ENCODE results near the gene CDH13. TPM values are rescaled to one million over a fixed set of nuclear protein-coding genes. Genes with fewer than 3 reads are reported as not detected.

Gene CDH13
- total and polyA plus RNA-seq, 2 experiments from 2014 or later: 1.2 to 1.5 TPM

GRCh38 chr16:83724585-83724984 is 1097.8 kb downstream of the CDH13 start:
- 86% methylated on average over 2 of the region's 2 CpGs for WGBS (ENCODE audit: low lambda C conversion rate, missing lambda C conversion rate)
- Histone ChIP-seq H2AFZ (no peak overlapping the region), H3K36me3 (replicated peaks; ENCODE audit: insufficient read depth, low read depth) (no peaks in the 10 kb centered on the region), H3K27me3 (no peaks in the 10 kb centered on the region), H3K79me2 (no peaks in the 10 kb centered on the region), H3K4me1 (ENCODE audit: insufficient read depth) (no peaks in the 10 kb centered on the region), H4K20me1 (ENCODE audit: insufficient read depth, poor library complexity, severe bottlenecking) (no peaks in the 10 kb centered on the region), H3K27ac (no peak overlapping the region), H3K4me3 (no peak overlapping the region), H3K9me2 (replicated peaks; ENCODE audit: insufficient read depth) (no peaks in the 10 kb centered on the region), H3K9me3 (ENCODE audit: low read depth) (no peaks in the 10 kb centered on the region), H3K4me2 (no peak overlapping the region)
- no peak for TF ChIP-seq EZH2phosphoT487 (IDR thresholded peaks at IDR 0.05; ENCODE audit: low read depth, severe bottlenecking, unreplicated experiment)
- no peak for DNase-seq (ENCODE audit: low spot score)

GRCh38 chr16:83725313-83725712 is 1098.5 kb downstream of the CDH13 start:
- H3K4me1 ChIP-seq (ENCODE audit: insufficient read depth): no peaks in the 10 kb centered on the region
- no peaks in the 10 kb centered on the region for H3K9me2 ChIP-seq (replicated peaks; ENCODE audit: insufficient read depth)
- WGBS (ENCODE audit: low lambda C conversion rate, missing lambda C conversion rate): 85% methylated on average over 9 of the region's 9 CpGs
- TF ChIP-seq CTCF (IDR thresholded peaks at IDR 0.05; ENCODE audit: poor library complexity): no peak
- TF ChIP-seq EZH2phosphoT487 (IDR thresholded peaks at IDR 0.05; ENCODE audit: low read depth, severe bottlenecking, unreplicated experiment): no peak
- no peaks in the 10 kb centered on the region for H3K79me2 ChIP-seq
- H3K4me2 ChIP-seq: no peak overlapping the region
- H3K9me3 ChIP-seq (ENCODE audit: low read depth): no peaks in the 10 kb centered on the region
- H3K27me3 ChIP-seq: no peaks in the 10 kb centered on the region
- no peaks in the 10 kb centered on the region for H4K20me1 ChIP-seq (ENCODE audit: insufficient read depth, poor library complexity, severe bottlenecking)
- no peak overlapping the region for H2AFZ ChIP-seq
- DNase-seq (ENCODE audit: low spot score): no peak
- no peaks in the 10 kb centered on the region for H3K36me3 ChIP-seq (replicated peaks; ENCODE audit: insufficient read depth, low read depth)
- H3K4me3 ChIP-seq: no peak overlapping the region
- no peak overlapping the region for H3K27ac ChIP-seq

- no peak overlapping the region for H3K4me2 ChIP-seq
- DNase-seq (ENCODE audit: low spot score): no peak
- H3K9me3 ChIP-seq (ENCODE audit: low read depth): no peaks in the 10 kb centered on the region
- H3K27me3 ChIP-seq: no peaks in the 10 kb centered on the region
- H3K27ac ChIP-seq: no peak overlapping the region
- TF ChIP-seq CTCF (IDR thresholded peaks at IDR 0.05; ENCODE audit: poor library complexity): no peak
- TF ChIP-seq EZH2 (IDR thresholded peaks at IDR 0.05; ENCODE audit: borderline replicate concordance): no peak
- no peak for TF ChIP-seq EZH2phosphoT487 (IDR thresholded peaks at IDR 0.05; ENCODE audit: low read depth, severe bottlenecking, unreplicated experiment)
- H3K79me2 ChIP-seq: no peaks in the 10 kb centered on the region
- no peaks in the 10 kb centered on the region for H3K9me2 ChIP-seq (replicated peaks; ENCODE audit: insufficient read depth)
- H3K4me3 ChIP-seq: no peak overlapping the region
- H3K4me1 ChIP-seq (ENCODE audit: insufficient read depth): no peaks in the 10 kb centered on the region
- 85% methylated on average over 10 of the region's 10 CpGs for WGBS (ENCODE audit: low lambda C conversion rate, missing lambda C conversion rate)
- H4K20me1 ChIP-seq (ENCODE audit: insufficient read depth, poor library complexity, severe bottlenecking): no peaks in the 10 kb centered on the region
- no peaks in the 10 kb centered on the region for H3K36me3 ChIP-seq (replicated peaks; ENCODE audit: insufficient read depth, low read depth)
- H2AFZ ChIP-seq: no peak overlapping the region
Measured at GRCh38 chr16:83727018-83727417, 1100.2 kb downstream of the CDH13 start.

- Histone ChIP-seq H3K27ac (no peak overlapping the region), H3K9me2 (replicated peaks; ENCODE audit: insufficient read depth) (no peaks in the 10 kb centered on the region), H3K27me3 (no peaks in the 10 kb centered on the region), H4K20me1 (ENCODE audit: insufficient read depth, poor library complexity, severe bottlenecking) (no peaks in the 10 kb centered on the region), H3K9me3 (ENCODE audit: low read depth) (no peaks in the 10 kb centered on the region), H2AFZ (no peak overlapping the region), H3K79me2 (no peaks in the 10 kb centered on the region), H3K4me3 (no peak overlapping the region), H3K36me3 (replicated peaks; ENCODE audit: insufficient read depth, low read depth) (no peaks in the 10 kb centered on the region), H3K4me1 (ENCODE audit: insufficient read depth) (no peaks in the 10 kb centered on the region), H3K4me2 (no peak overlapping the region)
- 77% methylated on average over 18 of the region's 18 CpGs for WGBS (ENCODE audit: low lambda C conversion rate, missing lambda C conversion rate)
- no peak for DNase-seq (ENCODE audit: low spot score)
- TF ChIP-seq EZH2phosphoT487 (IDR thresholded peaks at IDR 0.05; ENCODE audit: low read depth, severe bottlenecking, unreplicated experiment) (no peak), EZH2 (IDR thresholded peaks at IDR 0.05; ENCODE audit: borderline replicate concordance) (no peak), CTCF (IDR thresholded peaks at IDR 0.05; ENCODE audit: poor library complexity) (no peak)
Measured at GRCh38 chr16:83727751-83728352, 1101.1 kb downstream of the CDH13 start.

Data from hepatocyte (in vitro differentiated cells).